A673 (cell line): ENCODE results near the gene ID3.

Source experiments
- EZH2 ChIP-seq: fragments of 200-600 bp; sonication (generic); IDR thresholded peaks from 2 replicates; pipeline ENCODE4 v1.6.1; 2017; ENCODE audit warnings: borderline replicate concordance, low read depth, mild to moderate bottlenecking, mixed read lengths, antibody characterized with exemption, low read length; ENCODE audit not compliant: poor library complexity, severe bottlenecking
- TF ChIP-seq, protein P1 (sequence below): fragments of 300-800, 200-600 bp; sonication (generic); conservative IDR thresholded peaks from 2 replicates; pipeline ENCODE4 v1.5.1; 2017; ENCODE audit warnings: low read depth, mild to moderate bottlenecking, antibody characterized with exemption, low read length, moderate library complexity, mixed read lengths

DNA sequence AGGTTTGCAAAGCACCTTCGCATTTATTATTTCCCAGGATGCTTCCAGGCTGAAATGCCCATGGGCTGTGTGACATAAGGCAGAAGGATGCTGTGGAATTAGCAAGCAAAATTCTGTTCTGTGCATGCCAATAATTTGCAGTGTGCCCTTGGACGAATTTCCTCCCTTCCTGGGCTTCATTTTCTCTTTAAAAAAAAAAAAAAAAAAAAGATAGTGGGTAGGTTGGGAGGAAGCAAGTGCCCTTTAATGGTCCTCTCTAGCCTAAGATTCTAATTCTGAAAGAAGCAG lies 2.5 kb upstream of the ID3 start:
- TF ChIP-seq, protein P1, sequence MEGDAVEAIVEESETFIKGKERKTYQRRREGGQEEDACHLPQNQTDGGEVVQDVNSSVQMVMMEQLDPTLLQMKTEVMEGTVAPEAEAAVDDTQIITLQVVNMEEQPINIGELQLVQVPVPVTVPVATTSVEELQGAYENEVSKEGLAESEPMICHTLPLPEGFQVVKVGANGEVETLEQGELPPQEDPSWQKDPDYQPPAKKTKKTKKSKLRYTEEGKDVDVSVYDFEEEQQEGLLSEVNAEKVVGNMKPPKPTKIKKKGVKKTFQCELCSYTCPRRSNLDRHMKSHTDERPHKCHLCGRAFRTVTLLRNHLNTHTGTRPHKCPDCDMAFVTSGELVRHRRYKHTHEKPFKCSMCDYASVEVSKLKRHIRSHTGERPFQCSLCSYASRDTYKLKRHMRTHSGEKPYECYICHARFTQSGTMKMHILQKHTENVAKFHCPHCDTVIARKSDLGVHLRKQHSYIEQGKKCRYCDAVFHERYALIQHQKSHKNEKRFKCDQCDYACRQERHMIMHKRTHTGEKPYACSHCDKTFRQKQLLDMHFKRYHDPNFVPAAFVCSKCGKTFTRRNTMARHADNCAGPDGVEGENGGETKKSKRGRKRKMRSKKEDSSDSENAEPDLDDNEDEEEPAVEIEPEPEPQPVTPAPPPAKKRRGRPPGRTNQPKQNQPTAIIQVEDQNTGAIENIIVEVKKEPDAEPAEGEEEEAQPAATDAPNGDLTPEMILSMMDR = no peak
- no peak for TF ChIP-seq EZH2
